Left kidney (tissue), 2 donors: ENCODE data around the gene FKBP8. TPM values are rescaled to one million over a fixed set of nuclear protein-coding genes. Genes with fewer than 3 reads are reported as not detected.
A peak's percentile ranks its signal among the peaks of the same experiment; 100 is the strongest.

ENCODE experiments used
- DNase-seq: peaks from one replicate; pipeline ENCODE4 v3.0.0-alpha.2; 2013
- polyA plus RNA-seq: library from polyadenylated mRNA; unstranded; fragments of 120-200 nt; gene quantifications from one replicate; pipeline ENCODE4 v1.2.1, GENCODE V29; 2013; ENCODE audit not compliant: insufficient read length

The FKBP8 gene
- polyA plus RNA-seq, 1 donor, result 152 TPM

DNA sequence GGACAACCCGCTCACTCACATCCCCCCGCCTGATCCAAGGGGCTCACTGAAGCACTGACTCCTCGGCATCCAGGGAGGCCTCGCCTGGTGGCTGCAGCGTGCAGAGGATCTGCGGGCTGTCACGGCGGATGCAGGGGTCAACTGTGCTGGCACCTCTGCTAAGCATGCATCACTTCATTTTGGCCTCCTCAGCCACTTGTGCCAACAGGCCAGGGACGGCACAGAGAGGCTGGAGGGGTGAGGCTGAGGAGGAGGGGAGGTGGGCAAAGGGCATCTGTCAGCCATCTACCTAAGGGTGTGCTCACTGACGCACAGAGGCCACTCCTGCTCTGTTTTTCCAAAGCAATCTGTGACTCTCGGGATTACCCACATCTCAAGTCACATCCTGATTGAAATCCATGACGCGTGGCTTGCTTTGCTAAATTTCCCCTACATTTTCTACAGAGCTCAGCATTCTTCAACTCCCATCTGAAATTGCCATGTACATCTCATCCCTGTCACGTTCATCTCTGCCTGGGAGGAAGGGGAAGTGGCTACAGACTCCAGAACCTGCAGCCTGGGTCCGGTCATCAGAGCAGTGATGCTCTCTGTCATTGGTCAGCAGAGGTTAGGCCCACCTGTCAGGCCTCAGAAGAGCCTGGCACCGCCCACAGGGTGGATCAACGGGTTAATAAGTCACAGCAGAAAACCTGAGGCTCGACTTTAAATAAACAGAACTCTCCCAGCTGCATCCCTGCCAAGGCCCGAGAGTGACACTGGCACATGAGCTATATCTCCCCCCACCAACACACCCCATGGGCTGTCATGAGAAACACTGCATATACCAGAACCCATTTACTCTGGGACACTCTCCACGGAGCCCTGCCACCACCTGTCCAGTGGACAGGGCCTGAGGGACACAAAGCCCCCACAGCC lies 39.1 kb downstream of the FKBP8 start:
- peak; percentile 68 for DNase-seq

DNA sequence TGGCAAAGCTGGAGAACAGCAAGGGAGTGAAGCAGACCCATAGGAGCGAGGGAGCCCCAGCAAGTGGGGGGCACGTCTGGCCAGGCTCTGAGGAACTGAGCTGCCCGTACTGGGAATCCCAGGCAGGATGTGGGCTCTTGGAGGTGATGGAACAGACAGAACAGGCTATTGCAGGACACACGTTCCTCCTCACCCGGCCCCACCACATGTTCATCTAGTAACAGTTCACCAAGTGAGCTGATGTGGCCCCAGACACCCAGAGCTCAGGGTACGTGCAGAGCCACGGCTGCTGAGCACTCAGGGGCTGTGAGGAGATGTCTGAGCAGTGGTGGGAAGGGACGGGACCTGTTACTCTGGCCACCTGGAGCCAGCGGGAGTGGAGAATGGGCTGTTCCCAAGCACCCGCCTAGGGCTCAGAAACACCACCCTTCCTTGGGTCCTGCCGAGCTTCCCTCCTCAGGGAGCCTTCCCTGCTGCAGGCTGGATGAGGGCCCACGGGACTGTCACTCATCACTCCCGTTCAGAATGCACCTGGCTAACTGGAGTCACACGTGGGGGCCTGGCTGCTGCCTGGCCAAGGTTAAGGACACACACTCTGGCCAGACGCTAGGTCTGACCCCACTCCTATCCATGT lies 39.9 kb downstream of the FKBP8 start:
- DNase-seq, result no peak

DNA sequence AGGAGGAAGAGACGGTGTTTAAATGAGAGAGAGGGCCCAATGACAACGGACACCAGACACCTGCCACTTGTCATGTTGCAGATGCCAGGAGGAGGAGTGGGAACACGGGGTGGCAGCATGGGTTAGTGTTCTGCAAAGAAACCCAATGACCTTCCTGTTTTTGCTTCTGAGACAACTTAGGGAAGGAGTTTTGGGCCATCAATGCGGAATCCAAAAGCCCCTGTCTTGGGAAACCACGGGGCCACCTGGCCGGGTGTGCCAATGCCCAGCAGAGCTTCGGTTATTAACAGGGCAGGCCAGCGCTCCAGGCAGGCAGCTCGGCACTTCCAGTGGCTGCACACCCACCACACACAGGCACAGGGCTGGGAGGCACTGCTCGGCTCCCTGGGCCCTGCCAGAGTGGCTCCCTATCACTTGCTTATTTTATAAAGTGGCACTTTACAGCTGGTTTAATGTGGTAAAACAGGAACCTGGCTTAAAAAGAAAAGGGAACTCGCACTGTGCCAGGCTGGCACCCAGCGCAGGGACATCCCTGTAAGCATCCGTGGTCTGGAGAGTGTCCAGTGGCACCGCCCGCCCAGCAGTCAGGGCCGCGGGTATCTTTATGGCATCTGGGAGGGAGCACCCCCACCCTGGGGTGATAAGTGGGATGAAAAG lies 40.6 kb downstream of the FKBP8 start:
- no peak for DNase-seq

DNA sequence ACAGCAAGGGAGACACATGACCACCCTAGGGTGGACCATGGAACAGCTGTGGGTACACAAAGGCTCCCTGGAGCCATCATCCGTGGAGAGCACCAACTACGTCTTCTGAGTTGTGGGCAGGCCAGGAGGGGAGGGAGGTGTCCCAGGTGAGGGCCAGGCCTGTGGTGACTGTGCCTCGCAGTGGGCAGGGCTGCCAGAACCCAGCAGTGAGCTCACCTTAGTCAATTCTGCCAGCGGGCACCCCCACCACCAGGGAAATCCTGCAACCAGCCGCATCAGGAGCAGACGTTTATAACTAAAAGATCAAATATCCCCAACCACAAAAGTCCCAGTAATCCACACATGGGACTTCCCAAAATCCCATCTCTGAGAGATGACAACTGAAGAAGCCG lies 41.1 kb downstream of the FKBP8 start:
- no peak for DNase-seq

DNA sequence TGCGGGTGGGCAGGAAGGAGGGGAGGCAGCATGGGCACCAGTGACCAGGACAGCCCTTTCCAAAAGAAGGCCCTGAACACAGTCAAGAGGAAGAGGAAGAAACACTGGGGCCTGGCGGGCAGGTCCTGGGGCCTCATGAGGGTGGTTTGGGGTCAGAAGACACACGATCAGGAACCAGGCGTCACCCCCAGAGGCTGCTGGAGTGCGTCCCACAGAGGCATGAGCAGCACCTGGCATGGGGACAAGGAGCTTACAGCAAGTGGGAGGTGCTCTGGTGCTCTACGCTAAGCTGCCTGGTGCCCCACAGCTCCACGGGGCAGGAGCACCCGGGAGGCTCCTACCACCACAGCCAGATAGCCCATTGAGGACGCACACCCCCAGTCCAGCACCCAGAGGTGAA lies 41.5 kb downstream of the FKBP8 start:
- no peak for DNase-seq

DNA sequence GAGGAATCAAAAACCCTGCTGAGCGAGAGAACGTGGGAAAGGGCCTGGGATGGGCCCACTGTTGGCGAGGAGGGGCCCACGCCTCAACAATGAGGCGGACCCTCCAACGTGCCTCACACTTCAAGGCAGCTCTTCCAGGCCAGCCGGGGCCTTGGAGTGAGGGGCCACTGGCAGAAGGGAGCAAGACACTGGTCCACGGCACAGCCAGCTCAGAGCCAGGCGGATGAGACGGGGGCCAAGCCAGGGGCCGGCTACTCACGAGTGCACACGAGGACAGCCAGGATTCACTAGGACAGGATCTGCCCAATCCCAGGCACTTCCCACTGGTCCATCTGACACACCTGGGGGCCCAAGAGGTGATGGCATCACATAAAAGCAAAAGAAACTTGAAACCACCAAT lies 42.0 kb downstream of the FKBP8 start:
- no peak for DNase-seq

DNA sequence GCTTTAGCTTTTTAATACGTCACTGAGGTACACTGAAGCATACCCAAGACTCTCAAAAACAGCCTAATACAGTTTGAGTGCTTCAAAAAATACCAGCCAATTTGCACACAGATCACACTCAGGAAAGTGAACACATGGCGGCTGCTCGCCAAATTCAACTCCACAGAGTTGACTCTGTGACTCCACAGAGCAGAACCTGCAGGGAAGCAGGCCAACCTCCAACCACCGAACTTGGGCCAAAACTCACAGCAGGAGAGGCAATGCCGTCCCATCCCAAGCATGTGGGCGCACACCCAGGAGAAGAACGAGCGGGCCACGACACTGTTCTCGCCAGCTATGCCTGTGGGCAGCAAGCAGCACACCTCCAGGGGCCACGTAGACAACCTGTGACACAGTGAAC lies 42.6 kb downstream of the FKBP8 start:
- DNase-seq, result no peak

DNA sequence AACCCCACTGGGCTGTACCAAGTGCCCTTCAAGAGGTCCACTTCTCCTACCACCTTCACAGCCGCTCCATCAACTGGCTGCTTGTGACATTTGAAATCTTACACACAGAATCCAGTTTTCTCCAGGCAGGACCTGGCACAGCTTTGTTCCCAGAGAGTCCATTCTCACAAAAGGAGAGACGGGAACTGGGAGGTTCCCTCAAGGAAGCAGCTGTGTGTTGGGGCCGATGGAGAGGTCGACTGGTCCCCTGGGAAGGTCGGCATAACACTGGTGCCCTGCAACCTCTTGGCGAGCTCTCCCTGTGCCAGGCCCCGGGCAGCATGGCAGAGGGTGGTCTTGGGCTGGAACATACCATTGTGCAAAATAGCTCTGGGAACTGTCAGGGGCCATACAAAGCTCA lies 43.0 kb downstream of the FKBP8 start:
- DNase-seq, result no peak

DNA sequence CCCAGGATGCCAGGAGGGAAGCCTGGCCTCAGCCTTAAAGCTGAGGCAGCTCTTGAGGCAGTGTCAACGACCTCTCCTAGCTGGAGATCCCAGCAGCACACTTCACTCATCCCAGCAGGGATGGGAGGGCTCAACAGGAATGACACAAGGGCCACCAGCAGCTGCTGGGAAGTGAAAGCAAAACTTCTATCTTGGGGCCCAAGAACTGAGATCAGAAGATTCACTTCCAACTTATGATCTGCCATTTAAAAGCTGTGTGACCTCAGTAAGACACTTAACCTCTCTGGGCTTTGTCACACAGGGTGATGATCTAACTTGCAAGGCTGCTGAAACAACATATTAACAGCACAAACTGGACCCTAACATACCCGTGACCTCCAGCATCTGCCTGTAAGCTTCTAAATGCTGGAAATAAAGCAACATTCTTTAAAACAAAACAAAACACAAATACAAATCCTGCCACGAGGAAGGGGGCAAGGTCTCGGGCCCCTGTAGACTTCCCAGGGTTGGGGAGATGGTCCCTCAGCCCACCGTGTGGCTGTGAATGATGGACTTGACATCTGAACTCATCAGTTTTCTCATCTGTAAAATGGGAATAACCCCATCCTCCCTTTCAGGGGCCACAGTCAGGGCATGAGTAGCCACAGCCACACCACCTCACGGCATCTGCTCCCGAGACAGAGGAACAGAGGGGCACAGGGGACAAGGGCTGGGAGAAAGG lies 44.2 kb downstream of the FKBP8 start:
- no peak for DNase-seq

DNA sequence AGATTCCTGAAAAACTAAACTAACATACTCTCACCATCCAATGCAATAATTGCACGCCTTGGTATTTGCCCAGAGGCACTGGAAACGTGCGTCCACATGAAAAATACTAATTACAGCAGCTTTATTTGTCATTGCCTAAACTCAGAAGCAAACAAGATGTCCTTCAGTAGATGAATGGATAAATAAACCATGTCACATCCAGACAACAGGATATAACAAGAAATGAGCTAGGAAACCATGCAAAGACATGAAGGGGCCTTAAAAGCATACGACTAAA lies 46.5 kb downstream of the FKBP8 start:
- DNase-seq, result no peak

DNA sequence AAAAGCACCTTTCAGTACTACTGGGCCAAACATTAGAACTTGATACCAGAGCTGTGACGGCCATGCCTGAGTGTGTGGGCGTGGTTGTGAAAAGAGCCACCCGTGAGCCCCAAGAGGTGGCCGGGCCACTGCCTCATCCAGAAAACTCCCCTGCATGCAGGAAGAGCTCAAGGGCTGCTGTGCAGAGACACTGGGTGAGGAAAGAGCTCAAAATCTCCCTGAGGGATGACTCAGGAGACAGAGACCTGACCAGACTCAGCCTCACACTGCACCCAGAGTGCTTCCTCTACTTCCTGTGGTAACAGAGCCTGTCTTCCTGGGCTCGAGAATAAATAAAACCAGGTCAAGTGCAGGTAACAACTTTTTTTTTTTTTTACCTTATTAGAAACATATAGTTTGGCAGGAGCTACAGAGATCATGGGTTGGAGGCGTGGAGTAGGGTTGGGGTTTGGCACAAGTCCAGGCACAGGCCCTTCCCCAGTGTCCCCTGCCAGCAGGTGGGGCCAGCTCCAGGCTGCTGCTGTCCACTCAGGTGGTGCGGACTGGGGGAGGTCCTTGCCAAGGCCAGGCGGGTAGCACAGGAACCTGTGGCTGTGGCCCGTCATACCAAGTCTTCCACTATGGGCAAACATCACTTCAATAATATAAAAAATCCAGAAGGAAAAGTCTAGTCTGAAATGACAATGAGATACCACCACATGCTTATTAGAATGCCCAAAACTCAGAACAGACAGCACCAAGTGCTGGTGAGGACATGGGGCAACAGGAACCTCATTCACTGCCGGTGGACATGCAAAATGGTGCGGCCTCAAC lies 47.0 kb downstream of the FKBP8 start:
- DNase-seq, result no peak

DNA sequence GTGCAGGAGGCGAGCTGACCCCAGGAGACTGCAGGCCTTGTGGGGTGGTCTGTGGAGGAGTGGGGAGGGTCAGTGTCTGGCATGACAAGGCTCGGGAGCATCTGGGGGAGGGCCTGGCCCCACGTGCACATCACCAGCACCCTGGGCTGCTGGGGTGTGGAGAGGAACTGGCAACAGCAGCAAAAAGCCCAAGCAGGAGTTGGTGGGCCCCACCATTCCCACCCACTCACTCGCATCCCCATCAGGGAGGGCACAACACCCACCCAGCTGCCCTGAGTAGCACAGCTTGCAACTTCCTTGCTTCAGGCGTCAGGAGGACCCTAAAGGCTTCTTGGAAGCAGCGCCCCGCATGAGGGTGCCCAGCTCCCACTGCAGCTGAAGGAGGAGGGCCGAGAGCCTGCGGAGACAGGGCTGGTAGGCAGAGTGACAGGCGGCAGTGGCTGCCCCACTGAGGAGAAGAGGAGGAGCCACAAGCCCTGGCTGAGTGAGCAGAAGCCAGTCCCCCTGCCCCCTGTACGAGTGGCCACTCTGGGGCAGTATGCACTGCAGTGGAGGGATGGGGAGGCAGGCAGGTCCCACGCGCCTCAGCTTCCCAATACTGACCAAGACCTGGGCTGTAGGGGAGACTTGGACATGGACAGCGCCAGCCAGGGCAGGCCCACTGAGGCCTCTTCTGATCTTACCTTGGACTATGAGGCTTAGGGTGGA lies 48.0 kb downstream of the FKBP8 start:
- no peak for DNase-seq

DNA sequence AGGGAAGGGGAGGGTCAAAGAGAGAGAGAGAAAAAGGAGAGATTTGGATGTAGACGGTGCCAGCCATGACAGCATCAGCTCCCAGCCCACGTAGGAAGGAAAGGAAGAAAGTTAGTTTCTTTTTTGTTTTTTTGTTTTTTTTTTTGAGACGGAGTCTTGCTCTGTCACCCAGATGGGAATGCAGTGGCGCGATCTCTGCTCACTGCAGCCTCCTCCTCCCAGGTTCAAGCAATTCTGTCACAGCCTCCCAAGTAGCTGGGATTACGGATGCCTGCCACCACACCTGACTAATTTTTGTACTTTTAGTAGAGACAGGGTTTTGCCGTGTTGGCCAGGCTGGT lies 49.1 kb downstream of the FKBP8 start:
- no peak for DNase-seq

DNA sequence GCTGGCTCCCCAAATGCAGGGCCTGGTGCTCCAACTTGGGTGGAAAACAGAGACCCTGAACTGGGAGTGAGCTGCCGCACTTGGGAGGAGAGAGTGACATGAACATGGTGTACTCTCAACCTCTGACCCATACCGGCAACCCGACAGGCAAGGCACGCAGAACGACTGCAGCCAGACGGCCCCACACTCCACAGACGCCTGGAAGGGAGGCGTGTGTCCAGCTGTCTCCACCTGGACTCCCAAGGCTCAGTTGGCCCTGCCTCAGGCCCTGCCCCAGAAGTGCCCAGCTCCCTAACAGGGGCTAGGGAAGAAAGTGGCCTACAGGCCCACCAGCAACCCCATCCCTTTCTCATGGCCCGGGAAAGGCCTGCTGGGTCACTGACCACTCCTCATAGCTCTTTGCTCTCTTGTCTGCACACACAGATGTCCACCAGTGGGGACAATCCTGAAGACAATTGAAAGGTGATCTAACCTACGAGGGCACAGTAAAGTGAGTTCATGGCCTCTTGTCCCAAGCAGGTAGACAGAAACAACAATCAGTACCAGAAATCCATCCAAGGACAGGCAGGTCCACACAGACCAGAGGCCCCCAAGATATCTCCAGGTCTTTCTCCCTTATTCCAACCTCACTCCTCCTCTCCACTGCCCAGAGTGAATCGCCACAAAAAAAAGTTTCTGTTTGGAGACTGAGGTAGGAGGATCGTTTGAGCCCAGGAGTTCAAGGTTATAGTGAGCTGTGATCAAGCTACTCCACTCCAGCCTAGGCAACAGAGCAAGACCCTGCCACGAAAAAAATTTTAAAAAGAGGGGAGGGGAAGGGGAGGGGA lies 49.7 kb downstream of the FKBP8 start:
- no peak for DNase-seq

DNA sequence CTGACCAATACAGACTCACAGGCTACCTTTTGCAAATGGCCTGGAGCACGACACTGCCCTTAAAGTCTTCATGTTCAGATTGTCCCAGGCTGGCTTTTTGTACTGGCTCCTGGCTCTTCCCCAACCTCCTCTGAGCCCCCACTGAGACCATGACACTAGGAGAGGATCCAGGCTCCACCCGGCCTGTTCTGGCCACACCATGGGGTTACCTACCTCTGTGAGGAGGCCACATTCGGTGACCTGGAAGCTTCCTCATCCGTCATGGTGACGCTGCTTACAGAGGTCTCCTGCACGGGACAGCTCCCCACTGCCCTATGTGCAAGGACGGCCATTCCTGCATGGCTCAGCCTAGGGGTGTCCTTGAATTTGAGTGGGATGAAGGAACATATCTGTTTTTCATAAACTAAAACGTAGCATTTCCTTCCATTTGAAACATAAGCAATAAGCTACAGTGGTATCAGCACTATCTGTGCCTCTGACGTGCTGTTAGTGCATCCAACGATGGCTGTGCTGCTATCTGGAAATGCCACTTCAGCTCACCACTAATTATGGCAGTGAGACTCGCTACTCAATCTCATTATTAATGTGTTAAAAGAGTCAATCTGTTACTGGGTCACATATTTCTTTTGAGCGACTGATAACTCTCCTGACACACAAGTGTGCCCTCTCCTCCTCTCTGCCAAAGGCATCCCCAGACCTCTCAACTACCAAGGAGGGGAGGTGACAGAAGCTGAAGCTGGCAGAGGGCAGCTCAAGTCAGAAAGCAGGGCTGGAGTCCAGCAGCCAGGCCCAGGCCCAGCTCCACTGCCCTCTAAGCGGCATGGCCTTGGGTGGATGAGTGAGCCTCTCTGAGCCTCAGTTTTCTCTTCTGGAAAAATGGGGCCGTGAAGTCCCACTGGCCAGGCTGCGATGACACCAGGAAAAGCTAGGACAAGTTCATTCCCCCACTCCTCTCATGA lies 51.1 kb downstream of the FKBP8 start:
- DNase-seq, result no peak

DNA sequence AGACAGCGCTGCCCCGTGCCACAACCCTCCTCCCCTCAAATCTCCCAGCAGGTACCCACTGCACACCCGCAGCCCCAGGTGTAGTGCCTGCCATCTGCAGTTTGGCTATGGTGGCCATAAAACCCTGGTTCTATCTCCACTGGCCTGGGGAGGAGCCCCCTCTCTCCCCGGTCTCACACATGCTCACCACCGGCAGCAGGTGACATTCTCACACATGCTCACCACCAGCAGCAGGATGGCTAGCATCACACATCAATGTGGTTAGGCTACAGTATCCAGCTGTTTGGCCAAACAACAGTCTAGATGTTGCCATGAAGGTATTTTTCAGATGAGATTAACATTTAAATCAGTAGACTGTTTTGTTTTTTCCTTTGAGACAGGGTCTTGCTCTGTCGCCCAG lies 52.6 kb downstream of the FKBP8 start:
- no peak for DNase-seq

DNA sequence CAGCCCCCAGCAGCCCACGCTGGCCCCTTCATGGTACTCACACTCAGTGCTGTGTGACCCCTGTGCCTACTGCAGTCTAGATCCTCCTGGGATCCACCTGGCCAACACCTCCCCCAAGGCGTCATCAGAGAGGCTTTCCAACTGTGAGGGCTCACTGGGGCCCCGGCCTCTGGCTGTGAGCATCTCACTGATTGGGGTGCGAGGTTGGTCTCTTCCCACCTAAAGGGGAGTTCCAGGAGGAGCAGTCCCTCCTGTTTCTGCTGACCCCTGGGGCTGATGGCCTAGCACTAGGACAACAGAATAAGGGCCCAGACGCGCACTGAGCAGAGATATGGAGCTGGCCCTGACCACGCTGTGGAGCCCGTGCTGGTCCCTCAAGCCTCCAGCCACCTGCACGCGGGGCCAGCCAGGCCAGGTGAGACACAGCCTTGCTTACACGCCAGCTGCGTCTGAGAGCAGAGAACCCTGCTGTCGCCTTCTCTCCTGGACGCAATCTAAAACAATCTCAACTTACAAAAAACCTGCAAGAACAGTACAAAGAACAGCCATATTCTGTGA lies 53.7 kb downstream of the FKBP8 start:
- DNase-seq, result no peak

DNA sequence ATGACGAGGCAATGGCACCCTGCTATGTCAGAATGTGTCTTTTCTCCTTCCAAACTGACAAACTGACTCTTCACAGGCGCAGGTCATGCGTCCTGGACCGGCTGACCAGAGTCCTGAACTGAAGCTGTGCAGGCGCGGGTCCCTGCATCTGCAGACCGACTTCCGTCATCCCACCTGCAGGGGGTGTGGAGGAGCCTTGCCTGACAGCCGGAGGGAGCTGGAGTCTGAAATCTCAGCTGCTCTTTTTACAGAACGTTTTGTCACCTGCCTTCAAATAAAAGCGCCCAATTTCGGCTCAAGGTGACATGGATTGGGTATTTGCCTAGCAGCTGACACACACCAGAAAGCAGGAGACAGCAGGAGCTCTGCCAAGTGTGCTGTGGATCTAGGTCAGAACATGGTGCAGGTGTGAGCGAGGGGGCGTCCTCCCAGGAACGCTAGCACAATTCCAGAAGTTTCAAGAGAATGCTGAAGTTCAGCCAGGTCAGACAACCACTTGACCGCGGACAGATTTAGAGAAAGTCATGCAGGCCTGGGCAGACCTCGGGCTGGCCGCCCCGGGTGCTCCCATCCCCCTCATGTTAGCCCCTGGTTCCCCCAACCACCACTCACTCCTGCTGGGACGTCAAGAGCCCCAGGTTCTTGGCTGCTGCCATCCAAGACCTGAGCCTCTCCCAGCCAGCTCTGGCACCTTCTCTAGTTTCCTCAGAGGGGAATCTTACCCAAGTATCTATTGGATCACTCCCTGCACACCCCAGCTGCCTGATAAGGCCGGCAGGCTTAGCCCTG lies 54.3 kb downstream of the FKBP8 start:
- DNase-seq, result peak; percentile 36
